NOMO-1 treated with DMSO at 0.1 percent for 48 hours (cell line): ENCODE measurements around the gene F3.
"Not testable (repeated sequence)": the region's sequence is repeated elsewhere in the genome, so short reads cannot be mapped to it uniquely, and the experiment has no call there.

Experiments used
- DNase-seq: peaks from one replicate; lab custom pipeline; 2025; ENCODE audit not compliant: unreplicated experiment; lab: John Stamatoyannopoulos, UW

The F3 gene

GRCh38 chr1:94541246-94542087, at the start of gene F3:
TSS of gene F3 (minus strand) at chr1:94541759. CDS start at chr1:94541636, 123 bp downstream.
- peak; percentile 64 for DNase-seq

- DNase-seq = no peak
These were observed 48.9 kb upstream of the F3 start for GRCh38 chr1:94590203-94591137.

- no peak for DNase-seq
These were observed 48.2 kb upstream of the F3 start for GRCh38 chr1:94589728-94590127.

- no peak for DNase-seq
These were observed 41.0 kb upstream of the F3 start for GRCh38 chr1:94582565-94582964.

GRCh38 chr1:94580367-94581115, 39.0 kb upstream of the F3 start:
- no peak for DNase-seq

- DNase-seq = no peak
These were observed 38.3 kb upstream of the F3 start for GRCh38 chr1:94579876-94580294.

- no peak for DNase-seq
These were observed 37.3 kb upstream of the F3 start for GRCh38 chr1:94578856-94579255.

- not testable (repeated sequence) for DNase-seq
These were observed 32.4 kb upstream of the F3 start for GRCh38 chr1:94573917-94574316.

- DNase-seq = no peak
These were observed 31.2 kb upstream of the F3 start for GRCh38 chr1:94572780-94573179.

GRCh38 chr1:94570965-94571364, 29.4 kb upstream of the F3 start:
- not testable (repeated sequence) for DNase-seq

GRCh38 chr1:94568806-94569205, 27.2 kb upstream of the F3 start:
- DNase-seq = not testable (repeated sequence)

- DNase-seq = not testable (repeated sequence)
These were observed 26.5 kb upstream of the F3 start for GRCh38 chr1:94567975-94568607.

GRCh38 chr1:94566436-94566835, 24.9 kb upstream of the F3 start:
- DNase-seq = not testable (repeated sequence)

GRCh38 chr1:94565901-94566300, 24.3 kb upstream of the F3 start:
- no peak for DNase-seq

- DNase-seq = no peak
These were observed 21.1 kb upstream of the F3 start for GRCh38 chr1:94562519-94563260.

GRCh38 chr1:94560333-94560732, 18.8 kb upstream of the F3 start:
- no peak for DNase-seq

GRCh38 chr1:94559921-94560320, 18.4 kb upstream of the F3 start:
- DNase-seq = no peak

- no peak for DNase-seq
These were observed 13.5 kb upstream of the F3 start for GRCh38 chr1:94555091-94555490.

GRCh38 chr1:94554580-94554979, 13.0 kb upstream of the F3 start:
- DNase-seq = no peak

GRCh38 chr1:94553931-94554330, 12.4 kb upstream of the F3 start:
- DNase-seq = no peak
